DOHH2 (cell line): ENCODE measurements around the gene LRRC42.
A peak's percentile ranks its signal among the peaks of the same experiment; 100 is the strongest.

Experiments used
- H3F3A ChIP-seq: fragments of 200-600 bp; sonication (generic), shearing (Covaris generic); 2 replicates; pipeline ENCODE4 v1.6.0; 2016; ENCODE audit warnings: antibody characterized with exemption, mild to moderate bottlenecking; ENCODE audit not compliant: control insufficient read depth, insufficient read depth
- H3K27ac ChIP-seq: fragments of 200-600 bp; sonication (generic); 2 replicates; pipeline ENCODE4 v1.5.1; 2014; ENCODE audit warnings: low read depth, mild to moderate bottlenecking, low read length, moderate library complexity
- H3K27me3 ChIP-seq: fragments of 200-600 bp; sonication (generic); 2 replicates; pipeline ENCODE4 v1.6.1; 2014; ENCODE audit warnings: mild to moderate bottlenecking, low read length, mixed read lengths; ENCODE audit not compliant: control insufficient read depth
- H3K36me3 ChIP-seq: fragments of 200-600 bp; sonication (generic); 2 replicates; pipeline ENCODE4 v1.6.1; 2014; ENCODE audit warnings: mild to moderate bottlenecking, low read length, moderate library complexity, mixed read lengths; ENCODE audit not compliant: control insufficient read depth
- H3K4me1 ChIP-seq: fragments of 200-600 bp; sonication (generic); 2 replicates; pipeline ENCODE4 v1.6.1; 2014; ENCODE audit warnings: mild to moderate bottlenecking, low read length, mixed read lengths; ENCODE audit not compliant: control insufficient read depth
- H3K4me2 ChIP-seq: fragments of 200-600 bp; sonication (generic); 2 replicates; pipeline ENCODE4 v1.6.0; 2014; ENCODE audit warnings: mild to moderate bottlenecking, low read length, moderate library complexity
- H3K4me3 ChIP-seq: fragments of 200-600 bp; sonication (generic); 2 replicates; pipeline ENCODE4 v1.5.1; 2014; ENCODE audit warnings: mild to moderate bottlenecking, low read length, mixed read lengths
- H3K79me2 ChIP-seq: fragments of 200-600 bp; sonication (generic); 2 replicates; pipeline ENCODE4 v1.6.1; 2014; ENCODE audit warnings: mild to moderate bottlenecking, low read length, mixed read lengths; ENCODE audit not compliant: control insufficient read depth
- H3K9me2 ChIP-seq: fragments of 200-600 bp; sonication (generic); replicated peaks from 2 replicates; pipeline ENCODE4 v1.6.1; 2014; ENCODE audit warnings: mild to moderate bottlenecking, low read length, mixed read lengths; ENCODE audit not compliant: control insufficient read depth
- H3K9me3 ChIP-seq: fragments of 200-600 bp; sonication (generic); 2 replicates; pipeline ENCODE4 v1.6.1; 2014; ENCODE audit warnings: antibody characterized with exemption, low read length, mixed read lengths; ENCODE audit not compliant: control insufficient read depth, insufficient read depth
- H4K20me1 ChIP-seq: fragments of 200-600 bp; sonication (generic); 2 replicates; pipeline ENCODE4 v1.6.0; 2014; ENCODE audit warnings: low read depth, mild to moderate bottlenecking, antibody characterized with exemption, low read length, moderate library complexity; ENCODE audit not compliant: control insufficient read depth, insufficient read depth
- EZH2phosphoT487 ChIP-seq: fragments of 200-600 bp; sonication (generic); IDR thresholded peaks from 2 replicates; pipeline ENCODE4 v1.6.1; 2017; ENCODE audit warnings: borderline replicate concordance, mild to moderate bottlenecking, antibody characterized with exemption, low read length, moderate library complexity, mixed read lengths
- TF ChIP-seq, protein P1 (sequence below): fragments of 200-600 bp; sonication (generic); IDR thresholded peaks from one replicate; pipeline ENCODE4 v1.5.1; 2014; ENCODE audit warnings: antibody characterized with exemption, mild to moderate bottlenecking, low read depth, low read length; ENCODE audit not compliant: poor library complexity, severe bottlenecking

Gene LRRC42

DNA sequence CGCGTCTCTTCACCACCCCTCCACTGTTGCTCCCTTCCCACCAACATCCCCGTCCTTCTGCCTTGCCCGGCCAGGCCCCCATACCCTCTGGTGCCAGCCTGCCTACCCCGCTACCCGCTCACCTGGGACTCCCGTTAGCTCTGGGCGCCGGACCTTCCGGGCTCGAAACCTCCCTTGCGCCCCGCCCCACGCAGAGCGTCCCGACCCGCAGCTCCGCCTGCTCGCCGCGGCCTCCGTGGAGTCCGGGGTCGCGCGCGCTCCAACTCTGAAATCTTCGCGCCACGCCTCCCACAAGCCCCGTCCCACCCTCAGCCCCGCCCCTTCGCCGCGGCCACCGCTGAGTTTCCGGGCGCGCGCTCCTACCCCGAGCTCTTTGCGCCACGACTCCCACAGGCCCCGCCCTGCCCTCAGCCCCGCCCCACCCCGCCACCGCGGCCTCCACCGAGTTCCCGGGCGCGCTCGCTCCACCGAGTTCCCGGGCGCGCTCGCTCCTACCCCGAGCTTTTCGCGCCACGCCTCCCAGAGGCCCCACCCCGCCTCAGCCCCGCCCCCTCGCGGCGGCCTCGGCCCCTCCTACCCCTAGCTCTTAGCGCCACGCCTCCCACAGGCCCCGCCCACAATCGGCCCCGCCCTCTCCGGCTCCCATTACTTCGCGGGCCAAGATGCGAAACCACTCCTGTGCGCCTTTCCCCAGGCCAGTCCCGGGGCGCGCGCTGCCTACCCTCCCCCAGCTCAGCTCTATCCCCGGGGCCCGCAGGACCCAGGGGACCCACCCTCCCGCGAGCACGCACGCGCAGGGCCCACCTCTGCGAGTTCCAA is 508 bp upstream of the LRRC42 start, which contains the start of gene IFT25:
Gene IFT25 (minus strand): TSS at position 267 of the 819 bp plus-strand sequence. CDS start 5,617 bp downstream, outside the sequence.
- Histone ChIP-seq H3K79me2 (peaks cover 72% of the 10 kb centered on the region), H3K4me3 (peak within 1 kb of the TSS; percentile 99), H3K4me2 (peak within 1 kb of the TSS; percentile 100), H3K9me3 (no peaks in the 10 kb centered on the region), H3K27ac (peak within 1 kb of the TSS; percentile 66), H3K36me3 (peaks cover 40% of the 10 kb centered on the region), H3K27me3 (no peaks in the 10 kb centered on the region), H3K9me2 (no peaks in the 10 kb centered on the region), H4K20me1 (peaks cover 16% of the 10 kb centered on the region; the same call in 1 of the 2 replicates), H3K4me1 (peaks cover 35% of the 10 kb centered on the region), H3F3A (0 out of 2 replicates have a peak, but pooled peaks cover 4% of the 10 kb centered on the region)
- TF ChIP-seq EZH2phosphoT487 = no peak
- TF ChIP-seq, protein P1, sequence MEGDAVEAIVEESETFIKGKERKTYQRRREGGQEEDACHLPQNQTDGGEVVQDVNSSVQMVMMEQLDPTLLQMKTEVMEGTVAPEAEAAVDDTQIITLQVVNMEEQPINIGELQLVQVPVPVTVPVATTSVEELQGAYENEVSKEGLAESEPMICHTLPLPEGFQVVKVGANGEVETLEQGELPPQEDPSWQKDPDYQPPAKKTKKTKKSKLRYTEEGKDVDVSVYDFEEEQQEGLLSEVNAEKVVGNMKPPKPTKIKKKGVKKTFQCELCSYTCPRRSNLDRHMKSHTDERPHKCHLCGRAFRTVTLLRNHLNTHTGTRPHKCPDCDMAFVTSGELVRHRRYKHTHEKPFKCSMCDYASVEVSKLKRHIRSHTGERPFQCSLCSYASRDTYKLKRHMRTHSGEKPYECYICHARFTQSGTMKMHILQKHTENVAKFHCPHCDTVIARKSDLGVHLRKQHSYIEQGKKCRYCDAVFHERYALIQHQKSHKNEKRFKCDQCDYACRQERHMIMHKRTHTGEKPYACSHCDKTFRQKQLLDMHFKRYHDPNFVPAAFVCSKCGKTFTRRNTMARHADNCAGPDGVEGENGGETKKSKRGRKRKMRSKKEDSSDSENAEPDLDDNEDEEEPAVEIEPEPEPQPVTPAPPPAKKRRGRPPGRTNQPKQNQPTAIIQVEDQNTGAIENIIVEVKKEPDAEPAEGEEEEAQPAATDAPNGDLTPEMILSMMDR = no peak

DNA sequence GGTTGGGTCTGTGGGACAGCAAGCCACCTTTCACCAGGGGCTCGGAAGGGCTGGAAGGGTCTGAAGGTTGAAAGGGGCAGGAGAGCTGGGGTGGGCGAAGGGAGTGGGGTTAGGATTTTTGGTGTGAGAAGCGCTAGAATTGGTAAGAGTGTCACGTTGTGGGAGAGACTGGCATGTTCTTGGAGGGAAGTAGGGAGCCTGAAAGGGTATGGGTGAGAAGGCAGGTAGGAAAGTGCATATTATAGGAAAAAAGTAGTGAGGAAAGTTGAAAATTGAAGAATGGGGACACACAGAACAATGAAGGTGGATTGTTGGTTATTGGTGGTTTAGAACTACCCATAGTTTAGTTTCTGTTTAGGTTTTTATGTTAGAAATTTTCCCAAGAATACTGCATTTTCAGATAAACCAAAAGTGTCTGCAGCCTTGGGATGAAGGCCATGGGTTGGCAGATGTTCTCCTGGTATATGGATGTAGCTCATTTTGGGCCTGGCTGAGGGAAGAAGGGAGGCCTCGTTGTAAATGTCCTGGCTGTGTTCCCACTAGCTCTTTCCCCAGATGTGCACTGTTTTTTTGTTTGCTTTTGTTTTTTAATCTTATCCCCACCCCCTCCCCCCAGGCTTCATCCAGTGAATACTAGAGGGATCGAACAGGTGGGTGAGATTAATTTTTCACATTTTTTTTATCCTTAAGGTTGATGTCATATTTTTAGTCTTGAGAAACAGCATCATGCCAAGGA is 1.2 kb downstream of the LRRC42 start:
- Histone ChIP-seq H3K27me3 (no peaks in the 10 kb centered on the region), H3K36me3 (peaks cover 43% of the 10 kb centered on the region), H3K79me2 (peaks cover 65% of the 10 kb centered on the region), H3K9me2 (no peaks in the 10 kb centered on the region), H3K4me3 (peak overlapping the region; percentile 99), H3F3A (0 out of 2 replicates have a peak, but pooled peaks cover 4% of the 10 kb centered on the region), H4K20me1 (peaks cover 16% of the 10 kb centered on the region; the same call in 1 of the 2 replicates), H3K4me1 (peaks cover 35% of the 10 kb centered on the region), H3K9me3 (no peaks in the 10 kb centered on the region), H3K27ac (no peak overlapping the region), H3K4me2 (peak overlapping the region; percentile 89)
- no peak for TF ChIP-seq EZH2phosphoT487
- TF ChIP-seq, protein P1 = no peak

DNA sequence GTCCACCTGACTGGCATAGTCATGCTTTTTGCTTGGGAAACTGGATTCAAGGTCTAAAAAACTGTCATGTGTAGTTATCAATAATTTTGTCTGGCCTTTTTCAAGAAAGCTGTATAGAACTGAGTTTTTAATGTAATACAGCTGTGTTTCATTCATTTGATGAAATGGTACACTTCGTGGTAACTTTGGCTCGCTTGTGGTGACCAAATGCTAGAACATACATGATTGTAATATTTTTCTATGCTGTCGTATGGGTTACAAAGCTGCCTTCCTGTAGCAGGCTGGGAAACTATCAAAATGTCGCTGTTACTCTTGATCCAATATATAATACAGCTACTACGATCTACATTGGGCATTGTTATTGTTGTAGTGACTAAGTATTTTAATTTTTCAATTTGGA is 2.1 kb downstream of the LRRC42 start:
- H3K27ac ChIP-seq = no peak overlapping the region
- peaks cover 56% of the 10 kb centered on the region for H3K79me2 ChIP-seq

More for the DNA sequence above, 2.1 kb downstream of the LRRC42 start:
- no peak overlapping the region for H3K4me3 ChIP-seq
- no peak overlapping the region for H3K4me2 ChIP-seq
- H3K36me3 ChIP-seq = peaks cover 47% of the 10 kb centered on the region
- peaks cover 16% of the 10 kb centered on the region; the same call in 1 of the 2 replicates for H4K20me1 ChIP-seq
- no peaks in the 10 kb centered on the region for H3K9me2 ChIP-seq
- TF ChIP-seq EZH2phosphoT487 = no peak
- TF ChIP-seq, protein P1 = no peak
- peaks cover 30% of the 10 kb centered on the region for H3K4me1 ChIP-seq
- no peaks in the 10 kb centered on the region for H3K9me3 ChIP-seq
- 0 out of 2 replicates have a peak, but pooled peaks cover 4% of the 10 kb centered on the region for H3F3A ChIP-seq
- H3K27me3 ChIP-seq = no peaks in the 10 kb centered on the region
